CMK (cell line): ENCODE measurements around the gene USP8.
"Not testable (repeated sequence)": the region's sequence is repeated elsewhere in the genome, so short reads cannot be mapped to it uniquely, and the experiment has no call there.

Source experiments
- DNase-seq: peaks from one replicate; pipeline ENCODE4 v3.0.0-alpha.2; 2010; ENCODE audit warnings: low read depth

Gene USP8

GRCh38 chr15:50440932-50441331 is 16.7 kb downstream of the USP8 start:
- no peak for DNase-seq

- no peak for DNase-seq
Observed at GRCh38 chr15:50452927-50453326, 28.7 kb downstream of the USP8 start.

GRCh38 chr15:50458348-50459112 is 34.3 kb downstream of the USP8 start:
- DNase-seq = no peak

- no peak for DNase-seq
Observed at GRCh38 chr15:50463423-50464358, 39.5 kb downstream of the USP8 start.

GRCh38 chr15:50471072-50471471 is 46.9 kb downstream of the USP8 start:
- DNase-seq = no peak

- no peak for DNase-seq
Observed at GRCh38 chr15:50476143-50476542, 51.9 kb downstream of the USP8 start.

- no peak for DNase-seq
Observed at GRCh38 chr15:50484781-50485180, 60.6 kb downstream of the USP8 start.

GRCh38 chr15:50485389-50485788 is 61.2 kb downstream of the USP8 start:
- DNase-seq = no peak

GRCh38 chr15:50487287-50487686 is 63.1 kb downstream of the USP8 start:
- no peak for DNase-seq

- DNase-seq = no peak
Observed at GRCh38 chr15:50493625-50494024, 69.4 kb downstream of the USP8 start.

GRCh38 chr15:50494547-50494946 is 70.3 kb downstream of the USP8 start:
- not testable (repeated sequence) for DNase-seq

- no peak for DNase-seq
Observed at GRCh38 chr15:50496692-50497091, 72.5 kb downstream of the USP8 start.

- no peak for DNase-seq
Observed at GRCh38 chr15:50500352-50500751, 76.1 kb downstream of the USP8 start.

GRCh38 chr15:50501815-50502214 is 77.6 kb downstream of the USP8 start:
- DNase-seq = no peak

GRCh38 chr15:50503144-50503543 is 78.9 kb downstream of the USP8 start:
- no peak for DNase-seq

GRCh38 chr15:50505656-50506055 is 81.5 kb downstream of the USP8 start:
- DNase-seq = not testable (repeated sequence)

GRCh38 chr15:50506121-50506520 is 81.9 kb downstream of the USP8 start:
- no peak for DNase-seq

GRCh38 chr15:50513001-50513400 is 88.8 kb downstream of the USP8 start:
- no peak for DNase-seq

- DNase-seq = no peak
Observed at GRCh38 chr15:50519740-50520425, 95.7 kb downstream of the USP8 start.

- no peak for DNase-seq
Observed at GRCh38 chr15:50523851-50524251, 99.6 kb downstream of the USP8 start.

- no peak for DNase-seq
Observed at GRCh38 chr15:50531163-50531562, 107.0 kb downstream of the USP8 start.

GRCh38 chr15:50531766-50532165 is 107.6 kb downstream of the USP8 start:
- no peak for DNase-seq

GRCh38 chr15:50542887-50543210 is 118.6 kb downstream of the USP8 start:
- no peak for DNase-seq
